ENCODE data around the gene PANK1.
"Not testable (repeated sequence)": the region's sequence is repeated elsewhere in the genome, so short reads cannot be mapped to it uniquely, and the experiment has no call there.

Gene PANK1

GRCh38 chr10:89566095-89566950 is 78.7 kb downstream of the PANK1 start:
- DNase-seq = peak; percentile 88

GRCh38 chr10:89565180-89565579 is 79.9 kb downstream of the PANK1 start:
- DNase-seq = no peak

DNA sequence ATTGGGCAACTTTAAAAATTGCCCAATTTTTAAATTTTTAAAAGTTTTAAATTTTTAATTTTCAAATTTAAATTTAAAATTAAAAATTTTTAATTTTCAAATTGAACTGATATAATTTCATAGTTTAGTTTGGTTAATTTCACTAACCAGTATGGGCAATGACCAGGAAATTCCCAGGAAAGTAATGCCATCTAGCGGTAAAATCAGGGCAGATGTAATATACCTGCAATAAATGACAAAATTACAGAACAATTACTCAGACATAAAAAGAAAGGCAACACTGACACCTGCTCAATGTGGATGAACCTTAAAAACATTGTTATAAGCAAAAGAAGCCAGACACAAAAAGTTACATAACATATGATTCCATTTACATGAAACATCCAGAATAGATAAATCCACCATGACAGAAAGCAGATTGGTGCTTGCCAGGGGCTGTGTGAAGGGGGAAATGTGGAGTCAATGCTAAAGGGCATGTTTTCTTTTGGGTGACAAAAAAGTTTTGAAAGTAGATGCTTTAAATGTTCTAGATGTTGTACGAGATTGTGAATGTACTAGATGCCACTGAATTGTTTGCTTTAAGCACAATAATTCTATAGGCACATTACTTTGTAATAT is 81.1 kb downstream of the PANK1 start:
- DNase-seq = no peak

GRCh38 chr10:89563311-89563710 is 81.7 kb downstream of the PANK1 start:
- no peak for DNase-seq

DNA sequence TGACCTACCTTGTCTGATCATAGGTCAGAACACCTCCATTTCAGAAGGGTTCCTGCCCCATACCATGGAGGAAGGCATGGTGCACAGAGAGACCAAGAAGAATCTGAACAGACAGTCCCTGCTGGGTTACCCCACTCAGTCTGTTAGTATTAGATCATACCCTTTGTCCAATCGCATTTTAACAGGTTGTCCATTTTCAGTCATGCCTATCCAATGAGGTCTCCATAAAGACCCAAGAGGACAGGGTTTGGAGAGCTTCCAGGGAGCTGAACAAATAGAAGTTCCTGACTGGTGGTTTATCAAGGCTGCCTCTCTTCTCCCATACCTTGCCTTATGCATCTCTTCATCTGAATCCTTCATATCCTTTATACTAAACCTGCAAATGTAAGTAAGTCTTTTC is 88.4 kb downstream of the PANK1 start:
- no peak for DNase-seq

DNA sequence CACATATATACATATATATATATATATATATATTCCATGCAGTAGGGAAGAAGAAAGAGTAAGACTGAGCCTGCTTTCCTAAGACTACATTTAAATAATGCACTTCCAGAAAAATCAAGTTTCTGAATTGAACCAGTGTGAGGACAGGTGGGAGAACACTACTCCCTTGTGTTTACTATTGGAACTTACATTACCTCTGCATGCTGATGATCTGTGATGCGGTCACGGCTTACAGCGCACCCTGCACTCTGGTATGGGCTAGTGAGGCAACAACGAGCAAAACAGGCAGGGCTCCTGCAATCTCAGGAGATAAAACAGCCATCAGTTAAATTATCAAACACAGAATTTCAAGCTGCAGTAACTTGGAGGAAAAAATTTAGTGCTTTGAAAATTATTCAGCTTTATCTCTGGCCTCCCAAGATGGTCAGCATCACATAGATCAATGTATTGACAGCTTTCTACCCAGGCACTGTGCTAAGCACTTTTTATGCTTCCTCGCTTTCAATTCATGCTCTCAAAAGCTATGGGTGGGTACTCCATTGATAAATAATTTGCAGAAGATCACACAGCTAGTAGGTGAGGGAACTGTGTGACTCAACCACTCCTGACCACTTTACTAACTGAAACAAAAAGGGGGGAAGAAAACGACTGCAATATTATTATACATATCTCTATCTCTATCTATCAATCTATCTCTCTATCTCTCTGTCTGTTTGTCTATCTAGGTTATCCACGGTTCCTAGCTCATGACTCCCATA is 89.2 kb downstream of the PANK1 start:
- DNase-seq = no peak

DNA sequence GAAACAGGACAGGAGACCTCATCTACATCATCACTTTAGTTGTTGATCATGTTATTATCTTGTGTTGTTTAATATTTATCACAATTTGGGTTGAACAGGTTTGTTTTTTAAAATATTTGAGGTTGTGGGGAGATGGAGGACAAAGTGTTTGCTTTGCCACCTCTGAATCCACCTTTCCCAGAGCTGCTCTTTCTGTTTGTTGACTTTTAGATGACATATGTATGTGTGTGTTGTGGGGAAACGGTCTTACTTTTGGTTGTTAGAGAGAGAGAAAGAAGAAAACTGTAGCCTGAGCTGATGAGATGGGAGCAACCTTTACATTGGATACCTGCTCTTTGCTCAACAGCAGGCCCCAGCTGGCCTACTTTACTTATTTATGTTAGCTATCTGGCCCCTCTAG is 90.6 kb downstream of the PANK1 start:
- DNase-seq = no peak

- no peak for DNase-seq
These were observed 91.8 kb downstream of the PANK1 start for GRCh38 chr10:89553064-89553734.

- DNase-seq = no peak
These were observed 92.8 kb downstream of the PANK1 start for GRCh38 chr10:89552213-89552612.

DNA sequence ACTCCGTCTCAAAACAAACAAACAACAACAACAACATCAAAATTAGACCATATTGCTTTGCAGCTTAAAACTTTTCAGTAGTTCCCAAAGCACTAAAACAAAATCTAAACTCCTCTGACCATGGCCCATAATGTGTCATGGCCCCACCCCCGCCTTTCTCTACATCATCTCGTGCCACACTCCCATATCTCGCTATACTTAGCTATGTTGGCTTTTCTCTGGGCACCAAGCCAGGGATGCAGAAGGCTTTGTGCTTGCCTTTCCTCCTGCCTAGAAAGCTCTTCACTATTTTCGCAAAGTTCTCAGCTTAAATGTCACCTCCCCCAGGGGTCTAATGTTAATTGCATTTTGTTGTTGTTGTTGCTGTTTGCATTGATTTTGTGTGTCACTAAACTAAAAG is 94.5 kb downstream of the PANK1 start:
- no peak for DNase-seq

DNA sequence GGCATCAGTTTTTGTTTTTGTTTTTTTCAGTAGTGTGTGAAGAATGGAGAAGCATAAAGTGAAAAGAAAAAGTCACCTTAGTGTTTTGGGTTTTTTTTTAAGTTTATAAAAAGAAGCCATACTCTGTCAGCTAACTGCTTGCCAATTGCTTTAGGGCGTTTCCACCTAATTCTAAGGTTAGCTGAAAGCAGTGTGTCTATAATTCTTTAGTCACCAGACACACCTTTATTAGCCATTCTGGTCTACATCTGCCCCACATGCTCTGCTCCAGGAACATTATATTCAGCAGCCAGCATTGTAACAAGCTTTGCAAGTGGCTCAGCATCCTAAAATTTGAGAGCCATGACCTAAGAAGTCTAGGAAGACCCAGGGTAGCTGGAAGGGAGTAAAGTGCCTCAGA is 95.5 kb downstream of the PANK1 start:
- no peak for DNase-seq

GRCh38 chr10:89548673-89549072 is 96.4 kb downstream of the PANK1 start:
- DNase-seq = no peak

- DNase-seq = no peak
These were observed 97.1 kb downstream of the PANK1 start for GRCh38 chr10:89547853-89548513.

DNA sequence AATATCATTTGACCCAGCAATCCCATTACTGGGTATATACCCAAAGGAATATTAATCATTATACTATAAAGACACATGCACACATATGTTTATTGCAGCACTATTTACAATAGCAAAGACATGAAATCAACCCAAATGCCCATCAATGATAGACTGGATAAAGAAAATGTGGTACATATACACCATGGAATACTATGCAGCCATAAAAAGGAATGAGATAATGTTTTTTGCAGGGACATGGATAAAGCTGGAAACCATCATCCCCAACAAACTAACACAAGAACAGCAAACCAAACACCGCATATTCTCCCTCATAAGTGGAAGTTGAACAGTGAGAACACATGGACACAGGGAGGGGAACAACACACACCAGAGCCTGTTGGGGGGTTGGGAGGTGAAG is 98.4 kb downstream of the PANK1 start:
- DNase-seq = not testable (repeated sequence)

GRCh38 chr10:89543841-89544240 is 101.2 kb downstream of the PANK1 start:
- no peak for DNase-seq

DNA sequence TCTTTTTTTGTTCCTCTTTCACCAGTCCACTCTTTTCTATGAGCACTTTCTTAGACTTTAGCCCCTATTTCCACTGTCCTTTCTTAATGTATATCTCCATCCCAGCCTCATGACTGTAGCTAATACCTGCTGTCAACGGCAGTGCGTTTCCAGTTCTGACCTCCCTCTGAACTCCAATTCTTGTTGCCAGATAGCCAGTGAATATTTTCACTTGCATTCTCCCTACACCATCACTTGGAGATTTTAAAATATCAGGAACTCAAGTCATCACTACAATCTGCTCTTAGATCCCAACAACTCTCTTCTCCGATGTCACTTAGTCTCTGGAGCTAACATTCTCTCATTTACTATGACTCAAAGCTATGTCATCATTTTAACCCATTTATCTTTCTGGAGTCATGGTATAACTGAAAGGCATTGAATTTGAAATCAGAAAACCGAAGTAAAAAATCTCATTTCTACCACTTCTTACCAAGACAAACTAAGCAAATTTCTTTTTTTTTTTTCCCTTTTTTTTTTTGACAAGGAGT is 104.6 kb downstream of the PANK1 start:
- no peak for DNase-seq

DNA sequence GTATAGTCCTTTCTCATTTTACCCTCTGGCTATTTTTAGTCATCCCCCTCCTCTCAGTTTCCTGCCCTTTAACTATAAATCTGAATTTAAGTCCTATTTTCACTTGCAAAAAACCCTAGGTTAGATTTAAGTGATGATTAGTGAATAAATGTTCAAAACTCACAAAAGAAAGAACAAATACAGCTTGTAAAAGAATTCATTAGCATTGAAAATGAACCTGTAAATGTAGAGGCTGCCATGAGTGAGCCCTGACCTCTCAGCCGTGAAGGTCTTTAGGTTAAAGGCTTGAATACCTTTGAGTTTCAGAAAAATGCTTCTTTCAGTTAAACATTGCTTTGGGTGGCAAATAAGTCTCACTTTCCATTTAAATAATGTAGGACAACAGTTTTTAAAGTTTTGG is 107.7 kb downstream of the PANK1 start:
- DNase-seq = no peak

DNA sequence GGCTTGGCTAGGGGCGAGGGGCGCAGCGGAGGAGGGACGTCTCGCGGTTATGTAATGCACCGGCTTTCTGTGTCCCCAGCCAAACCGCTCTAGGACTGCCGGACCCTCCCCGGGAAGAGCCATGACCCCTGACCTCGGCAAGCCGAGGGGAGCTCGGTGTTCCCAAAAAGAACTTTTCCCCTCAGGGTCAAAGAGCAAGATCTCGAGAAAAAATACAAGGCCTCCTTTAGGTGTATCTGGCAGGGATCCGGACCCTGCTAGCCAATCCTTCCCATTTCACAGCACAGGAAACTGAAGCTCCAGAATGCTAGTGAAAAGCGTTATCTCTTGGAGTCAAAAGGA is 109.1 kb downstream of the PANK1 start:
- DNase-seq = no peak

GRCh38 chr10:89535171-89536012 is 109.7 kb downstream of the PANK1 start, which contains the start of gene SLC16A12:
TSS of gene SLC16A12 (minus strand) at chr10:89535594. CDS start at chr10:89462578, 73,016 bp downstream.
- DNase-seq = no peak

- DNase-seq = no peak
These were observed 110.2 kb downstream of the PANK1 start for GRCh38 chr10:89534826-89535166.

Data from DMS79 (cell line).